ENCODE data around the gene VSIG10L.

DNA sequence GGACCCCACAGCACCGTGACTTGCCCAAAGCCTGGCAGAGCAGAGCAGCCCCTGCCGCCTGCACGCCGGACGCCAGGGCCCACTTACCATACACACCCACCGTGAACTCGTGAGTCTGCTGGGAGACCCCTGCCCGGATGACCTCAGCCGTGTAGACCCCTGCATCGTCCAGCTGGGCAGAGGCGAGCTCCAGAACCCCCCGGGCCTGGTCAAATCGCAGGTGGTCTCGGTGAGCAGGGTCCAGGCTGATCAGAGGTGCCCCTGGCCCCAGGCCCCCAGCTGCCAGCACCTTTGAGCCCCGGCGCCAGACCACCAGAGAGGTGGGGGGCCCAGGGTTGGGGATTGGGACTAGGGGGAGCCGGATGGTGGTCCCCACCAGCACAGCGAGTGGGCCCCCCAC, 873 bp downstream of the VSIG10L start:
- no peak for TF ChIP-seq GATA2 (IDR thresholded peaks at IDR 0.05; ENCODE audit: low read depth, low read length)
- TF ChIP-seq GATA3 (IDR thresholded peaks at IDR 0.05; ENCODE audit: low read depth, low read length), result no peak

Measured in SH-SY5Y (cell line).